Activated CD4-positive, CD25-positive, alpha-beta regulatory T cell treated with anti-CD3 and anti-CD28 coated beads, Interleukin-2, amount 50 U/mL, for 16 hours (primary cell): Measurements from ENCODE around the gene ASTN2.
"Not testable (repeated sequence)": the region's sequence is repeated elsewhere in the genome, so short reads cannot be mapped to it uniquely, and the experiment has no call there.

Experiments used
- DNase-seq: peaks from one replicate; pipeline ENCODE4 v3.0.0-alpha.2; 2020; ENCODE audit warnings: low read depth, low spot score

ASTN2 gene

GRCh38 chr9:116928289-116928688 lies 486.6 kb downstream of the ASTN2 start:
- no peak for DNase-seq

DNA sequence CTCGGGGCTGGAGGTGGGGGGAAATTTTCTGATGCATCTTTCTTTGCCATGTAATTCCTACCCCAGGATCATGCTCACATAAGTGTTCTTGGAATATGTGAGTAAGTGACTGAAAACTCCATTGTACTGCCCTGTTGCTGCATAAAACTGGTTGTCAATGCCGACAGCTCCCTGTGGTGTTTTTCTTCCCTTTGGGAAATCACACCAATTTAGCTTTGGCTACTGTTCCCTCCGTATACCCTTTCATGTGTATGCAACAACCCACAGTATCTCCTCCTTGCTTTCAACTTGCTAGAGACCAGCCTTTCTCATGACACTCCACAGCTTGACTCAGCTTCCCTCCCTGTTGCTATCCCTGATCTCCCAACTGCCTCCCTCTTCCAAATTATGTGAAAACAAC lies 487.1 kb downstream of the ASTN2 start:
- no peak for DNase-seq

DNA sequence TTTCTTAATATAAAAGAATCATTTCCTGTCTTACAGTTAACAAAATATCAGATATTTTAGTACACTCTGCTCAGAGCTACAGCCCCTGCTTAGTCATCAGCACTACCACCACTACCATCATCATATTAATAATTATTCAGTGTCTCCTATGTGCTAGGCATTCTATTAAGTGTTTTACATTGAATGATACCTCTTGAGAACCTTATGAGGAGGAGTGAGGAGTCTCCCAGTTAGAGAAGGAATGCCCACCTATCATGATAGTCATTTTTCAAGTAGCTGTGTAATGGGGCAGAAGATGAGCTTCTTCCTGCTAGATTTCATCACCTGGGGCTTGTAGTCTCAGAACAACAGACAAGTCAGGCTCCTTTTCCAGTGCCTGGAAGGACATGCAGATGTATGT lies 489.7 kb downstream of the ASTN2 start:
- DNase-seq = no peak

DNA sequence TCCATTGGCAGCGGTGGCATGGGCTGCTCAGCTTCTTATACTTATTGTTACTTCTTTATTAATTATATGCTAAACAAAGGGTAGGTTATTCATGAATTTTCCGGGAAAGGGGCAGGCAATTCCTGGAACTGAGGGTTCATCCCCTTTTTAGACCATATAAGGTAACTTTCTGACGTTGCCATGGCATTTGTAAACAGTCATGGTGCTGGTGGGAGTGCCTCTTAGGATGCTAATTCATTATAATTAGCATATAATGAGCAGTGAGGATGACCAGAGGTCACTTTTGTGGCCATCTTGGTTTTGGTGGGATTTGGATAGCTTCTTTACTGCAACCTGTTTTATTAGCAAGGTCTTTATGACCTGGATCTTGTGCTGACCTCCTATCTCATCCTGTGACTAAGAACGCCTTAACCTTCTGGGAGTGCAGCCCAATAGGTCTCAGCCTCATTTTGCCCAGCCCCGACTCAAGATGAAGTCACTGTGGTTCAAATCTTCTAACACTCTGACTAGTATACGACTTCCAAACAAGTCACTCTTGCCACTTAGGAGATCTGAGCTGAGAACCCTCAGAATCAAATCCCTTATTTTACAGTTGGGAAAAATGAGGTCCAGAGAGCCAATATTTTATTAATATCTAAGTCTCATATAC lies 490.3 kb downstream of the ASTN2 start:
- DNase-seq = no peak

DNA sequence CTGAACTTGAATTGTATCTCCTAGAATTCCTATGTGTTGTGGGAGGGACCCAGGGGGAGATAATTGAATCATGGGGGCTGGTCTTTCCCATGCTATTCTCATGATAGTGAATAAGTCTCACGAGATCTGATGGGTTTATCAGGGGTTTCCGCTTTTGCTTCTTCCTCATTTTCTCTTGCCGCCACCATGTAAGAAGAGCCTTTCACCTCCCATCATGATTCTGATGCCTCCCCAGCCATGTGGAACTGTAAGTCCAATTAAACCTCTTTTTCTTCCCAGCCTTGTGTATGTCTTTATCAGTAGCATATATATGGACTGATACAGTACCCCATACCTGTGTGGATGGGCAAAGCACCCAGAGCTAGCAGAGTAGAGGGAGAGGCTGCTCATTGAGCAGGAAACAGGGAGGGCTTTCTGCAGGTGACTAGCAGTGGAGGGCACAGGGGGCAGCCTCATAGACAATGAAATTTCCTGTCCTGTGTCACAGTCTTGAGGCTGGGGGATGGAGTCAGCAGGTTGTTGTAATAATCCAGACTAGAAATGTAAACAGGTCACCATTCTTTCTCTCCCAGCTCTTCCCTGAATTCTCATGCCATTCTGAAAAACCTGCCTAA lies 496.9 kb downstream of the ASTN2 start:
- not testable (repeated sequence) for DNase-seq

GRCh38 chr9:116913536-116913935 lies 501.3 kb downstream of the ASTN2 start:
- DNase-seq = no peak

- no peak for DNase-seq
These were observed 504.7 kb downstream of the ASTN2 start for GRCh38 chr9:116910201-116910600.

DNA sequence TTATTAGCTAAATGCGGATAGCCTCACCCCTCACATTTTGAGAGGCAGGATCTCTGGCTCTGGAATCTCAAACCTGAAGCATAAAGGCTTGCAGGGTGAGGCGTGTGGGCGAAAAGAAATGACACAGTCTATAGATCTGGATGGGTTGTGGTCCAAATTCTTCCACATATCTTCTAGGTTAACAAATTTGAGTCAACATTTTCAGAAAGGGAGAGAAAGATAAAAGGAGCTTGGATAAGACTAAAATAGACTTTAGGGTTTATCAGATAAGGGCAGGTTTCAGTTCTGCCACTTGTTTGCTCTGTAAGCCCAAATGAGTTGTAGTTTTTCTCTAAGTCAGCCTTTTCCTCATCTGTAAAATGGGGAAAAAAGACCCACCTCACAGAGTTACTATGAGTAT lies 506.9 kb downstream of the ASTN2 start:
- DNase-seq = no peak

GRCh38 chr9:116905171-116905588 lies 509.7 kb downstream of the ASTN2 start:
- no peak for DNase-seq

GRCh38 chr9:116904165-116904564 lies 510.7 kb downstream of the ASTN2 start:
- no peak for DNase-seq

DNA sequence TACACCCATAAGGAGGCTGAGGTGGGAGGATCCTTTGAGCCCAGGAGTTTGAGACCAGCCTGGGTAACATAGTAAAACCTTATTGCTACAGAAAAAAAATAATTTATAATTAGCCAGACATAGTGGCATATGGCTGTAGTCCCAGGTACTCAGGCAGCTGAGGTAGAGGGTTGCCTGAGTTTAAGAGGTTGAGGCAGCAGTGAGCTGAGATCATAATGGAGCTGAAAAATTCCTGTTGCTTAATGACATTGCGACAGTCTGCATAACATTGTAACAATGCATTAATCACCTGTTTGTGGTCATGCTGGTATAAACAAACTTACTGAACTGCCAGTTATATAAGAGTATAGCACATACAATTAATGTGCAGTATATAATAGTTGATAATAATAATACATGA lies 513.6 kb downstream of the ASTN2 start:
- no peak for DNase-seq

DNA sequence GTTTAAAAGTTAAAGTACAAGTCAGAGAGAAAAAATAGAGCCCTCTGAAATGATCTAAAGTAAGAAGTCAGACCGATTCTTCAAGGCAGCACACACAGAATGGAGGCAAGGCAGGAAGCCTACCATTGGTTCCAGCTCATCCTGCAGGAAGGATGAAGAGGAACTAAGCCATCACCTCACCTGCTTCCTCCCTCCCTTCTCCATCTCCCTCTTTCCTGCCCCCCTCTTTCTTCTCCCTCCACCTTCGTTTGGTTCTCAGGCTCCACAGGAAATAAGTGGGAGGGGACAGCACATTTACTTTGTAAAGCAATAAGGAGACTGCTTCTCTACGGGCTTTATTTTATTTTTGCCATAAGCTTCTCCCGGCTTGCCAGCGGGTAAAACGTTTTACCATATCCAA lies 514.3 kb downstream of the ASTN2 start:
- no peak for DNase-seq

DNA sequence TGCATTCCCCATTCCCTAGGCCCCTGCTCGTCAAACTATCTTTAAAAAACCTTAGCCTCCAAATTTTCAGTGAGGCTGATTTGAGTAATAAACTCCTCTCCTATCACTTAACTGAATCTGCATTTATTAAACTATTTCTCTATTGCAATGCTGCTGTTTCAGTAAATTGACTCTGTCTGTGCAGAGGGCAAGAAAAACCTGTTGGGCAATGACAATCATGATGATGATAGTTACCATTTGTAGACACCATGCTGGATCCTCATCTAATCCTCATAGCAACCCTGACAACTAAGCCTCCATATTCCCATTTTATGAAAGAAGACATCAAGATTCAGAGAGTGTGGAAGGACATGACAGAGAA lies 514.9 kb downstream of the ASTN2 start:
- no peak for DNase-seq

GRCh38 chr9:116899337-116900006 lies 515.4 kb downstream of the ASTN2 start:
- DNase-seq = no peak

DNA sequence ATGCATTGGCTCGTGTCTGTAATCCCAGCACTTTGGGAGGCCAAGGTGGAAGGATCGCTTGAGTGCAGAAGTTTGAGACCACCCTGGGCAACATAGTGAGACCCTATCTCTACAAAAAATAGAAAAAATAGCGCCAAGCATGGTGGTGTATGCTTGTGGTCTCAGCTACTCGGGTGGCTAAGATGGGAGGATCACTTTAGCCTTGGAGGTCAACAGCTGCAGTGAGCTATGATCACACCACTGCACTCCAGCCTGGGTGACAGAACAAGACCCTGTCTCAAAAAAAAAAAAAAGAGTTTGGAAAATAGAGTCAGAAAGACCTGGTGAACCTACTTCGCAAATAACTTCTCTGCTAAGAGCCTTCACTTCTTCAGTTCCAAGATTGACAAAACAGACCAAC lies 516.7 kb downstream of the ASTN2 start:
- DNase-seq = not testable (repeated sequence)

DNA sequence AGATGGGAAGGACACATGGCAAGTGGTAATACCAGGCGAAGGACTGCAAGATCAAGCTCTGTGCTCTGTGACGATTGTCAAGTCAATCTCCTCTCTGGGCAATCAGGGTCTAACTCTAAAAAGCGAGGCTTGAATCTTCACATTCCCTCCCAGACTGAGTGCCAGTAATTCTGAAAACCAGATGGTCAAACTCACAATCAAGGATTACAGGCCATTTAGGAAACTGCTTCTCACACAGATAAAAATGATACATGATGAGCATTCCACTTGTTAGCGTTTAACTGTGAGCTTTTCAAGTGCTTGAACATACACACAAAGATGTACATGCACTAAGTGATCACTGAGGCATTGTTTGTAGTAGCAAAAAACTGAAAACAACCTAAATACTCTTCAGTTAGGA lies 517.7 kb downstream of the ASTN2 start:
- DNase-seq = no peak

GRCh38 chr9:116895961-116896360 lies 518.9 kb downstream of the ASTN2 start:
- no peak for DNase-seq

DNA sequence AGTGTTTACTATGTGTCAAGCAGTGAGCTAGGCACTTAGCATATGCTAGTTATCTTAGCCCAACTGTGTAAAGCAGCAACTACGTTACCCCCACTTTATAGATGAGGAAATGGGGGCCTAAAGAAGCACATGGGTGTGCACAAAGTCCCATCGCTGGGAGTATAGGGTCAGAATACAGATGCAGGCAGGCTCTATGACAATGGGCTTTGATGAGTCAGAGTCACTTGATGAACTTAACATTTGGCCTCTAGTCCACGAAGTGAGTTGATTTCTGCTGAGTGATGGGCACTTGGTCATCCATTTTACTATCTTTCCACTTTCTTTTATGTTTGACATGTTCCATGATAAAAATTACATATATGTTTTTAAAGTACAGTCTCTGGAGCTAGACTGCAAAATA lies 523.4 kb downstream of the ASTN2 start:
- no peak for DNase-seq

GRCh38 chr9:116888476-116888875 lies 526.4 kb downstream of the ASTN2 start:
- DNase-seq = not testable (repeated sequence)

- DNase-seq = no peak
These were observed 526.8 kb downstream of the ASTN2 start for GRCh38 chr9:116888066-116888465.

DNA sequence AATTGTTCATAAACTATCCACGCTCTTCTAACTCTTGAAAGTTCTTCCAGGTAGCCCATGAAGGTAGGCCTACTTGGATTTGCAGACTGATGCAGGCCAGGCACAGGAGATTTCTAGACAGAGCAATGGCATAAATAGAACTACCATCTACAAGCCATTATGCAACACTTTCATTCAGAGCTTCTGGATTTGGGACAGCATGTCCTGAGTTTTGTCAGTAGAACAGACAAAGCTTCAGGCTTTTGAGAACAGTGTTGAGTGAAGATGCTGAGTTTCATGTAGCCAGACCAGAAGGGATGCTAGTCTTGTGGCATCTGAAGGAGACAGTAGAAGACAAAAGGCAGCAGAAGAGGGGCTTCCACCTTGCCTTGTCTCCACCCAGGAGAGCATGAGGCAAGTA lies 531.2 kb downstream of the ASTN2 start:
- no peak for DNase-seq

DNA sequence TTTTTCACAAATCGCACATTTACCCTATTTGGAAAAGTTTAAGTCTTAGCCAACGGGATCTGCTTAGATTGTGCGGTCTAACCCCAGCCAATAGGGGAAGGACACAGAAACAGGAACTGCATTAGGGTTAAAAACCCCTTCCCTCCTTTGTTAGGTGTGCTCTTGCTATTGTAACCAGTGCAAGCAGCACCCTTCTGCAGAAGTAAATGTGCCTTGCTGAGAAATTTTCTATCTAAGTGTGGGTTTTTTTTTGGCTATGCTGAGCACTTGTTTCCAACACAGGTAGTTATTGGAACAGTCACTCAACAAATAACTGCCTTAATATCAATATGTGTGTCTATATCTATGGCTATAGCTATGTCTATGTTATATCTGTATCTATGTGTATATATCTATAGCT lies 537.8 kb downstream of the ASTN2 start:
- DNase-seq = no peak

DNA sequence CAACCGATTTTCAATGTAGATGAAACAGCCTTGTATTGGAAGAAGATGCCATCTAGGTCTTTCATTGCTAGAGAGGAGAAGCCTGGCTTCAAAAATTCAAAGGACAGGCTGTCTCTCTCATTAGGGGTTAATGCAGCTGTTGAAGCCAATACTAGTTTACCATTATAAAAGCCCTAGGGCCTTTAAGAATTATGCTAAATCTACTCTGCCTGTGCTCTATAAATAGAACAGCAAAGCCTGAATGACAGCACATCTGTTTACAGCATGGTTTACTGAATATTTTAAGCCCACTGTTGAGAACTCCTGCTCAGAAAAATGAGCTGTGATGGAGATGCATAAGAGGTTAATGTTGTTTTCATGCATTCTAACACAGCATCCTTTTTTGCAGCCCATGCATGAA lies 539.3 kb downstream of the ASTN2 start:
- DNase-seq = no peak
